ENCODE measurements around the gene MCTP1. TPM values are rescaled to one million over a fixed set of nuclear protein-coding genes. Genes with fewer than 3 reads are reported as not detected.

Gene MCTP1
- total RNA-seq, 4 donors from 2014 or later = 5.7 to 33.5 (median 17.4) TPM

GRCh38 chr5:95229646-95230045 is 55.2 kb downstream of the MCTP1 start:
- Histone ChIP-seq H3K27ac (no peak overlapping the region), H3K9me3 (no peaks in the 10 kb centered on the region), H3K4me3 (replicated peaks in 1 of 3) (no peak overlapping the region), H3K27me3 (no peaks in the 10 kb centered on the region), H3K4me1 (no peaks in the 10 kb centered on the region), H3K36me3 (no peaks in the 10 kb centered on the region)
- intact Hi-C loops (cut with DNase I) = no loop called here
- no peak for DNase-seq
- TF ChIP-seq CTCF (IDR thresholded peaks at IDR 0.05) (no peak), POLR2A (IDR thresholded peaks at IDR 0.05) (no peak)
- 92 to 98% methylated on average over 2 of the region's 2 CpGs for WGBS, 2 donors

DNA sequence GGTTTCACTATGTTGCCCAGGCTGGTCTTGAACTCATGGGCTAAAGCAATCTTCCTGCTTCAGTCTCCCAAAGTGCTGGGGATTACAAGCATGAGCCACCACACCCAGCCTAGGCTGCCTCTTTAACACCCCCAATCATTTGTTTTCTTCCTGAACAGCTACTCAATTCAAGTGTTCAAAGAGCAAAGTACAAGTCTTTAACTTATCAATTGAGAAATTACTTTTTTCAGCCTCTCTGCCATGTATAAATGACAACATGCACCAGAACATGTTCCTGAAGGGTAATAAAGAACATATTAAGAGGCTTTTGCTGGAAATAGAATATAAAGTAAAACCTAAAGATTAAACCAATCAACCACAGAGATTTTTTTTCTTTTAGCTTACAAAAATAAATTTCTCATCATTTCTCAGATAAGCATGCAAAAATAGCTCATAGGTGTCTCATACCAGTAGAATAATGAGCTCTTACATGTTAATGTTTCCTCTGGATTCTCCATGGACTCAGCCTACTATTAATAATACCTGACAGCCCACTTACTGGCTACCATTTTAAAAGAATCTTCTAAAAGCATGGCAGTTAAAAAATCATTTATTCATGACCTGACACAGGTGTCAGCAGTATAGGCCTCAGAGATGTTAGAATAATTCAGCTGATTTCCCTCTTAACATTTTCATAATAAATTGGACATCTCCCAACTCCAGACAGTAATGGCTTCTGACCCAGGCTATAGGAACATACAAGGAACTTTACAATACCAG is 60.0 kb downstream of the MCTP1 start:
- intact Hi-C loops (cut with DNase I) = no loop called here
- no peaks in the 10 kb centered on the region for H3K27me3 ChIP-seq

DNA sequence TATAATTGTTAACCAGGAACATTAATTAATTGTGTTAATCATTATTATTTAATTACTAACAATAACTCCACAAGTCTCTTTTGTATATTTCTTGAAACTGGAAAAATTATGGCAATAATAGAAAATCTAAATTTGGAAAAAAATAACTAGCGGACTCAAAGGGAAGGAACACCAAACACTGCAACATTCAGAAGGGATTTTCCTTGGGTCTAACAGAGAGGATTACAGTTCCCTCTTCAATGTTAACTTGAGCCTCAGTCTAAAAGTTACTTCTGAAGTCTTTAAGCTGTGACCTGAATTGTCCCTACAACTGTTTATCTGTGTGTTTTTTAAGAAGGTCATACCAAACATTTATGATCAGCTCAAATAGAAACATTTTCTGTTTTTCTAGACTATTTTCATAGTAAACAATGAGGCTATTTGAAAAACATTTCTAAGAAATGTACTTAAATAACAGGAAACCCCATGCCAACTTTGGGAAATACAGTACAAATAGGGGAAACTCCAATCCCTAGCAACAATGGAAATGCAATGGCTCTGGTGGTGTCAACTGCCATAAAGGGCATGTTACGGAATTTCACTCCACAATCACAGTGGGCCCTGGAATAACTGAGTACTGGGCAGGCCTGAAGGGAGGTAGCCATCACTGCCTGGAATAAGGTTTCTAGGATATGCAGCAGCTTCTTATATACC is 61.2 kb downstream of the MCTP1 start:
- Histone ChIP-seq H3K4me3 (replicated peaks in 1 of 3) (no peak overlapping the region), H3K27me3 (no peaks in the 10 kb centered on the region), H3K27ac (no peak overlapping the region), H3K36me3 (no peaks in the 10 kb centered on the region), H3K4me1 (no peaks in the 10 kb centered on the region), H3K9me3 (no peaks in the 10 kb centered on the region)
- DNase-seq = no peak
- intact Hi-C loops (cut with DNase I) = no loop called here
- no peak for TF ChIP-seq POLR2A (IDR thresholded peaks at IDR 0.05)
- TF ChIP-seq CTCF (IDR thresholded peaks at IDR 0.05) = no peak
- 85 to 96% methylated on average over 2 of the region's 2 CpGs for WGBS, 2 donors

More for the DNA sequence above, 60.0 kb downstream of the MCTP1 start:
- no peaks in the 10 kb centered on the region for H3K9me3 ChIP-seq
- DNase-seq = no peak
- no peaks in the 10 kb centered on the region for H3K4me1 ChIP-seq
- no peak overlapping the region for H3K27ac ChIP-seq
- TF ChIP-seq POLR2A (IDR thresholded peaks at IDR 0.05) (no peak), CTCF (IDR thresholded peaks at IDR 0.05) (no peak)
- H3K4me3 ChIP-seq (replicated peaks in 1 of 3) = no peak overlapping the region
- no peaks in the 10 kb centered on the region for H3K36me3 ChIP-seq

GRCh38 chr5:95222836-95223235 is 62.1 kb downstream of the MCTP1 start:
- intact Hi-C loops (cut with DNase I) = no loop called here
- 90 to 99% methylated on average over 2 of the region's 2 CpGs for WGBS, 2 donors
- no peak for TF ChIP-seq POLR2A (IDR thresholded peaks at IDR 0.05)
- no peak for TF ChIP-seq CTCF (IDR thresholded peaks at IDR 0.05)
- H3K27ac ChIP-seq = no peak overlapping the region
- no peak for DNase-seq
- H3K4me3 ChIP-seq (replicated peaks in 1 of 3) = no peak overlapping the region
- no peaks in the 10 kb centered on the region for H3K4me1 ChIP-seq
- no peaks in the 10 kb centered on the region for H3K36me3 ChIP-seq
- no peaks in the 10 kb centered on the region for H3K9me3 ChIP-seq
- H3K27me3 ChIP-seq = no peaks in the 10 kb centered on the region

GRCh38 chr5:95221234-95221633 is 63.7 kb downstream of the MCTP1 start:
- Histone ChIP-seq H3K27ac (no peak overlapping the region), H3K36me3 (no peaks in the 10 kb centered on the region), H3K27me3 (no peaks in the 10 kb centered on the region), H3K9me3 (no peaks in the 10 kb centered on the region), H3K4me1 (no peaks in the 10 kb centered on the region), H3K4me3 (replicated peaks in 1 of 3) (no peak overlapping the region)
- TF ChIP-seq POLR2A (IDR thresholded peaks at IDR 0.05) (no peak), CTCF (IDR thresholded peaks at IDR 0.05) (no peak)
- 89 to 94% methylated on average over 2 of the region's 2 CpGs for WGBS, 2 donors
- intact Hi-C loops (cut with DNase I) = no loop called here
- no peak for DNase-seq
